PC-9 (cell line): ENCODE measurements around the gene XXYLT1.

ENCODE experiments used
- EZH2 ChIP-seq: fragments of 200-600 bp; sonication (generic); IDR thresholded peaks from 2 replicates; pipeline ENCODE4 v1.8.0; 2017; ENCODE audit warnings: antibody characterized with exemption, low read depth
- TF ChIP-seq, protein P1 (sequence below): fragments of 200-600 bp; sonication (generic); conservative IDR thresholded peaks from 2 replicates; pipeline ENCODE4 v1.6.1; 2017; ENCODE audit warnings: mixed run types, antibody characterized with exemption, mild to moderate bottlenecking, moderate library complexity

DNA sequence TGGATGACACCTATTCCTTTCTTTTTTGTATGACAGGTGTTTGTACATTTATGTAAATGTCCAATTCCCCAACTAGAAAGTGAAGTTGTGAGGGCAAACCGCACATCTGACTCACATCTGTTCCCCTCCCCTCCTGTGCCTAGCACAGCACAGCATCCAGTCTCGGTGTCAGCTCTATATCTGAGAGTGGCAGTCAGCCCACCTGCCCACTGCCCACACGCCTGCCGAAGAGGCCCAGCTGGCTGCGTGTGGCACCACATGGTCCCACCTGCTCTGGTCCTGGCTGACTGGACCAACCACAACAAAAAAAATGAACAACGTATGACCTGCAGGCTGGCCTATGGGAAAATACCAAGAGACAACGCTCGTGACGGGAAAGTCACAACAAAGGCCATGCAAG lies 62.8 kb downstream of the XXYLT1 start:
- TF ChIP-seq, protein P1, sequence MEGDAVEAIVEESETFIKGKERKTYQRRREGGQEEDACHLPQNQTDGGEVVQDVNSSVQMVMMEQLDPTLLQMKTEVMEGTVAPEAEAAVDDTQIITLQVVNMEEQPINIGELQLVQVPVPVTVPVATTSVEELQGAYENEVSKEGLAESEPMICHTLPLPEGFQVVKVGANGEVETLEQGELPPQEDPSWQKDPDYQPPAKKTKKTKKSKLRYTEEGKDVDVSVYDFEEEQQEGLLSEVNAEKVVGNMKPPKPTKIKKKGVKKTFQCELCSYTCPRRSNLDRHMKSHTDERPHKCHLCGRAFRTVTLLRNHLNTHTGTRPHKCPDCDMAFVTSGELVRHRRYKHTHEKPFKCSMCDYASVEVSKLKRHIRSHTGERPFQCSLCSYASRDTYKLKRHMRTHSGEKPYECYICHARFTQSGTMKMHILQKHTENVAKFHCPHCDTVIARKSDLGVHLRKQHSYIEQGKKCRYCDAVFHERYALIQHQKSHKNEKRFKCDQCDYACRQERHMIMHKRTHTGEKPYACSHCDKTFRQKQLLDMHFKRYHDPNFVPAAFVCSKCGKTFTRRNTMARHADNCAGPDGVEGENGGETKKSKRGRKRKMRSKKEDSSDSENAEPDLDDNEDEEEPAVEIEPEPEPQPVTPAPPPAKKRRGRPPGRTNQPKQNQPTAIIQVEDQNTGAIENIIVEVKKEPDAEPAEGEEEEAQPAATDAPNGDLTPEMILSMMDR, result no peak
- no peak for TF ChIP-seq EZH2
